ENCODE results near the gene SLC25A20.

SLC25A20 gene

GRCh38 chr3:48881006-48881405 is 17.7 kb downstream of the SLC25A20 start:
- TF ChIP-seq CTCF (IDR thresholded peaks at IDR 0.05; ENCODE audit: borderline replicate concordance, control extremely low read depth, extremely low read depth, insufficient read depth, missing control alignments): no peak
- in situ Hi-C loops (cut with MboI; ENCODE audit: low sequenced_read_pairs, unreplicated experiment): no loop called here

GRCh38 chr3:48879994-48880377 is 18.7 kb downstream of the SLC25A20 start:
- no peak for DNase-seq (ENCODE audit: low spot score)
- TF ChIP-seq CTCF (IDR thresholded peaks at IDR 0.05; ENCODE audit: borderline replicate concordance, control extremely low read depth, extremely low read depth, insufficient read depth, missing control alignments): no peak
- in situ Hi-C loops (cut with MboI; ENCODE audit: low sequenced_read_pairs, unreplicated experiment): no loop called here

More at GRCh38 chr3:48881006-48881405, 17.7 kb downstream of the SLC25A20 start:
- no peak for DNase-seq (ENCODE audit: low spot score)

- DNase-seq (ENCODE audit: low spot score): peak; percentile 49
- no peak for TF ChIP-seq CTCF (IDR thresholded peaks at IDR 0.05; ENCODE audit: borderline replicate concordance, control extremely low read depth, extremely low read depth, insufficient read depth, missing control alignments)
- in situ Hi-C loops (cut with MboI; ENCODE audit: low sequenced_read_pairs, unreplicated experiment): no loop called here
Observed at GRCh38 chr3:48879307-48879993, 19.2 kb downstream of the SLC25A20 start.

- no peak for TF ChIP-seq CTCF (IDR thresholded peaks at IDR 0.05; ENCODE audit: borderline replicate concordance, control extremely low read depth, extremely low read depth, insufficient read depth, missing control alignments)
- DNase-seq (ENCODE audit: low spot score): no peak
- in situ Hi-C loops (cut with MboI; ENCODE audit: low sequenced_read_pairs, unreplicated experiment): no loop called here
Observed at GRCh38 chr3:48877671-48878070, 21.0 kb downstream of the SLC25A20 start.

GRCh38 chr3:48863122-48863521 is 35.6 kb downstream of the SLC25A20 start:
- TF ChIP-seq CTCF (IDR thresholded peaks at IDR 0.05; ENCODE audit: borderline replicate concordance, control extremely low read depth, extremely low read depth, insufficient read depth, missing control alignments): no peak
- DNase-seq (ENCODE audit: low spot score): no peak
- in situ Hi-C loops (cut with MboI; ENCODE audit: low sequenced_read_pairs, unreplicated experiment): no loop called here

- DNase-seq (ENCODE audit: low spot score): no peak
- TF ChIP-seq CTCF (IDR thresholded peaks at IDR 0.05; ENCODE audit: borderline replicate concordance, control extremely low read depth, extremely low read depth, insufficient read depth, missing control alignments): no peak
- in situ Hi-C loops (cut with MboI; ENCODE audit: low sequenced_read_pairs, unreplicated experiment): no loop called here
Observed at GRCh38 chr3:48859206-48859605, 39.5 kb downstream of the SLC25A20 start.
